GM12892 (cell line): ENCODE measurements around the gene CCDC71.

Experiments
- POLR2A ChIP-seq: IDR thresholded peaks from 2 replicates; pipeline ENCODE4 v1.6.1; 2011; ENCODE audit warnings: low read depth, low read length, control low read depth
- POLR2AphosphoS5 ChIP-seq: IDR thresholded peaks from 2 replicates; pipeline ENCODE4 v1.6.1; 2011; ENCODE audit warnings: low read depth, low read length, control low read depth
- TAF1 ChIP-seq: IDR thresholded peaks from 2 replicates; pipeline ENCODE4 v1.6.1; 2011; ENCODE audit warnings: low read depth, mild to moderate bottlenecking, control low read depth, low read length, borderline replicate concordance

DNA sequence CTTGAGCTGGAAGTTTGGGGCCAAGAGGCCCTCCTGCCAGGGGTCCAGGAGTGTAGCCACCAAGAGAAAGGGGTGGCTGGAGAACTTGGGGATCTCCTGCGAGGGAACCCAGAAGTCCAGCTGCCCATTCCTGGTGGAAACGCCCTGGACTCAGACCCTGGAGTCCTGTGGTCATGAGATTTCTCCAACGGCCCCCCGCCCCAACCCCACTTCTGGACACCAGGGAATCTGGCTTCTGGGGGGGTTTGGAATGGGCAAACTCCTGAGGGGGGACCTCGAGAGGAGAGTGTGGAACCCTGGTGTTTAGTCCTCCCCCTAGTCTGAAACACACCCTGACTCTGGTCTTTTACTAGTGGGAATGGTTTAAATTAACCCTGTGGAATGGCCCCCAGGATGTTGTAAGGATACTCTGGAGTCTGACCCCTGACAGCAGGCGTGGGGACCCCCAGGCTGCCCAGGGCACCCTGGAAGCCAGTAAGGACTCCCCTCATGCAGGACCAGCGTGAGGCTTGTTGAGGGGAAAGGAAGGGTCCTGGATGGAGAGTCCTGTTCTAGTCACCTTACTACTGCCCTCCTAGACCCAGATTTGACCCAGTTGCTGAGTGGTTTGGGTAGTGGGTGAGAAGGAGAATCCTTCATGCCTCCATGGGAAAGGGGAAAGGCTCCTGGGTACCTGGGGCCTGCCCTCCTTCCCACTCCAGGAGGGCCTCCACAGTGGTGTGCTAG is 5.8 kb upstream of the CCDC71 start:
- TF ChIP-seq TAF1: no peak
- TF ChIP-seq POLR2A: no peak
- no peak for TF ChIP-seq POLR2AphosphoS5
